Stimulated activated CD4-positive, alpha-beta T cell treated with anti-CD3 and anti-CD28 coated beads, Interleukin-15, amount 100 ng/mL, for 48 hours (primary cell): ENCODE data around the gene ALMS1.
"Not testable (repeated sequence)": the region's sequence is repeated elsewhere in the genome, so short reads cannot be mapped to it uniquely, and the experiment has no call there.

Experiments
- DNase-seq, 2 donors: peaks; one replicate each; pipeline ENCODE4 v3.0.0-alpha.2; 2020; ENCODE audit warnings: low read depth in 2 of 2

Gene ALMS1

GRCh38 chr2:73510470-73510869 is 124.8 kb downstream of the ALMS1 start:
- not testable (repeated sequence) for DNase-seq

- DNase-seq = no peak
These were observed 130.4 kb downstream of the ALMS1 start for GRCh38 chr2:73516033-73516432.

- DNase-seq = no peak
These were observed 143.1 kb downstream of the ALMS1 start for GRCh38 chr2:73528688-73529087.

GRCh38 chr2:73530773-73531172 is 145.1 kb downstream of the ALMS1 start:
- not testable (repeated sequence) for DNase-seq

- no peak for DNase-seq
These were observed 146.7 kb downstream of the ALMS1 start for GRCh38 chr2:73532381-73532780.

GRCh38 chr2:73536133-73536840 is 150.7 kb downstream of the ALMS1 start:
- DNase-seq = no peak

- DNase-seq = not testable (repeated sequence)
These were observed 175.2 kb downstream of the ALMS1 start for GRCh38 chr2:73560875-73561274.

GRCh38 chr2:73561422-73561821 is 175.8 kb downstream of the ALMS1 start:
- no peak for DNase-seq

GRCh38 chr2:73564986-73565385 is 179.3 kb downstream of the ALMS1 start:
- no peak for DNase-seq

GRCh38 chr2:73566288-73566878 is 180.7 kb downstream of the ALMS1 start:
- DNase-seq = no peak

GRCh38 chr2:73575261-73575660 is 189.6 kb downstream of the ALMS1 start:
- DNase-seq = no peak

- DNase-seq = no peak
These were observed 196.7 kb downstream of the ALMS1 start for GRCh38 chr2:73582364-73582763.

- DNase-seq = no peak
These were observed 202.5 kb downstream of the ALMS1 start for GRCh38 chr2:73588177-73588576.

- no peak for DNase-seq
These were observed 208.0 kb downstream of the ALMS1 start for GRCh38 chr2:73593680-73594079.

GRCh38 chr2:73594251-73594650 is 208.6 kb downstream of the ALMS1 start:
- DNase-seq = no peak

GRCh38 chr2:73601780-73602179 is 216.1 kb downstream of the ALMS1 start:
- DNase-seq = no peak

GRCh38 chr2:73603099-73603588 is 217.5 kb downstream of the ALMS1 start:
- not testable (repeated sequence) for DNase-seq

GRCh38 chr2:73604589-73604988 is 219.0 kb downstream of the ALMS1 start:
- not testable (repeated sequence) for DNase-seq

GRCh38 chr2:73610111-73610510 is 224.5 kb downstream of the ALMS1 start:
- DNase-seq = no peak

- no peak for DNase-seq
These were observed 225.6 kb downstream of the ALMS1 start for GRCh38 chr2:73611193-73611592.

GRCh38 chr2:73611867-73612266 is 226.2 kb downstream of the ALMS1 start:
- DNase-seq = no peak

- no peak for DNase-seq
These were observed 228.5 kb downstream of the ALMS1 start for GRCh38 chr2:73614105-73614504.

- DNase-seq = no peak
These were observed 229.4 kb downstream of the ALMS1 start for GRCh38 chr2:73614997-73615396.
